ENCODE data around the gene GALNT17. TPM values are rescaled to one million over a fixed set of nuclear protein-coding genes. Genes with fewer than 3 reads are reported as not detected.

Gene GALNT17
- total RNA-seq, 1 donor from 2014 or later = not detected

GRCh38 chr7:71497256-71497946, 365.5 kb downstream of the GALNT17 start:
- TF ChIP-seq CTCF (IDR thresholded peaks at IDR 0.05; ENCODE audit: insufficient read depth, low read length, severe bottlenecking) = no peak
- Histone ChIP-seq H3K4me3 (ENCODE audit: low read depth, low read length) (no peak overlapping the region), H3K27me3 (ENCODE audit: control insufficient read depth, insufficient read depth, low read length) (no peaks in the 10 kb centered on the region), H3K36me3 (ENCODE audit: control insufficient read depth, insufficient read depth, low read length) (no peaks in the 10 kb centered on the region)
- no peak for FAIRE-seq
- DNase-seq (ENCODE audit: low read depth) = no peak

DNA sequence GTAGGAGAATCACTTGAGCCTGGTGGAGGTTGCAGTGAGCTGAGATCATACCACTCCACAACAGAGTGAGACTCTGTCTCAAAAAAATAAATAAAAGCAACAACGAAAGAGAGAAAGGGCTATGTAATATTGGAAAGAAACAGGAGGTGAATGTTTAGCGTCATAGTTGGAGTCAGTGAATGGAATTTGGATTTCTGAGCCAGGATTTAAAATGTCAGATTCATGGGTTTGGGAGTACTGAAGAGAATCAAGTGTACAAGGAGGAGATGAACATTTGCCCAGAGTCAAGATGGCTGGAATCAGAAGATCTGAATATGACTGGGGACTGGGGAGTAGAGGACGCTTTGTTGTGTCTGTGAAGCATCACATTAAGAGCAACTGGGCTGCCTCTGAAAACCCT, 366.4 kb downstream of the GALNT17 start:
- Histone ChIP-seq H3K4me3 (ENCODE audit: low read depth, low read length) (no peak overlapping the region), H3K27me3 (ENCODE audit: control insufficient read depth, insufficient read depth, low read length) (no peaks in the 10 kb centered on the region), H3K36me3 (ENCODE audit: control insufficient read depth, insufficient read depth, low read length) (no peaks in the 10 kb centered on the region)
- FAIRE-seq (no peak), DNase-seq (ENCODE audit: low read depth) (no peak)
- TF ChIP-seq CTCF (IDR thresholded peaks at IDR 0.05; ENCODE audit: insufficient read depth, low read length, severe bottlenecking) = no peak

DNA sequence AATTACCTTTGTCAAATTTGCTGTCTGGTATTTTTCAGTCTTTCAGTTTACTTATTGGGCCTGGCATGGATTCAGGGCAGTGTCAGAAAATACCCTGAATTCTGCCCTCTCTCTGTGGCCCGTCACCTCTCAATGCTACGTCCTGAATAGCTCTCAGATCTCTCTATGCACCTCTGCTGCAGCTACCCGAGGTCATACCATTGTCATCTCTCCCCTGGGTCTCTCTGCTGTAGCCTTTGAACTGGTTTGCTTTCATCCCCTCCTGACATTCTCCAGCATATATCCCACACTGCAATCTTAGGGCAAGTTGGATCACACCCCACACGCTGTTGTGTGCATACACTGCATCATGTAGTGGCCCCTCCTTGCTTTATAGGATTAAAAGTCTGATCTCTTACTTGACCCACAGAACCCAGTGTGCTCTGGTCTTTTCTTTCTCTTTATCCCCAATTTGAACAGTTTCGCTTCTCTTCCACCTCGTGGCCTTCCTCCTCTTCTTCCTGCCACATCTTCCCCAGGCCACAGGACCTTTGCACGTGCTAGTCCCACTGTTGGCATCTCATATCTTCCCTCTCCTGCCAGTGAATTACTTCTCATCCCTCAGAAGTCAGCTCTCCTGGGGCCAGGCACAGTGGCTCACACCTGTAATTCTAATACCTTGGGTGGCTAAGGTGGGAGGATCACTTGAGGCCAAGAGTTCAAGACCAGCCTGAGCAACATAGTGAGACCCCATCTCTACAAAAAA, 372.9 kb downstream of the GALNT17 start:
- FAIRE-seq (no peak), DNase-seq (ENCODE audit: low read depth) (no peak)
- Histone ChIP-seq H3K27me3 (ENCODE audit: control insufficient read depth, insufficient read depth, low read length) (no peaks in the 10 kb centered on the region), H3K4me3 (ENCODE audit: low read depth, low read length) (no peak overlapping the region), H3K36me3 (ENCODE audit: control insufficient read depth, insufficient read depth, low read length) (no peaks in the 10 kb centered on the region)
- TF ChIP-seq CTCF (IDR thresholded peaks at IDR 0.05; ENCODE audit: insufficient read depth, low read length, severe bottlenecking) = no peak

DNA sequence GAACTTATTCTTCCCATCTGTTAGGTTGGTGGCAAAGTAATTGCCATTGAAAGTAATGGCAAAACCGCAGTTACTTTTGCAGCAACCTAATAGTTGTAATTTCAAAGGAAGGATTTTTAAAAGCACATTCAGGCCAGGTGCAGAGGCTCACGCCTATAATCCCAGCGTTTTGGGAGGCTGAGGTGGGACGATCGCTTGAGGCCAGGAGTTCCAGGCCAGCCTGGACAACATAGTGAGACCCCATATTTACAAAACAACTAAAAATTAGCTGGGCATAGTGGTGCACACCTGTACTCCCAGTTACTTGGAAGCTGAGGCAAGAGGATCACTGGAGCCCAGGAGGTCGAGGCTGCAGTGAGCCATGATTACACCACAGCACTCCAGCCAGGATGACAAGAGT, 374.9 kb downstream of the GALNT17 start:
- no peaks in the 10 kb centered on the region for H3K27me3 ChIP-seq (ENCODE audit: control insufficient read depth, insufficient read depth, low read length)
- TF ChIP-seq CTCF (IDR thresholded peaks at IDR 0.05; ENCODE audit: insufficient read depth, low read length, severe bottlenecking) = no peak
- no peak for DNase-seq (ENCODE audit: low read depth)
- H3K36me3 ChIP-seq (ENCODE audit: control insufficient read depth, insufficient read depth, low read length) = no peaks in the 10 kb centered on the region
- FAIRE-seq = no peak
- no peak overlapping the region for H3K4me3 ChIP-seq (ENCODE audit: low read depth, low read length)

DNA sequence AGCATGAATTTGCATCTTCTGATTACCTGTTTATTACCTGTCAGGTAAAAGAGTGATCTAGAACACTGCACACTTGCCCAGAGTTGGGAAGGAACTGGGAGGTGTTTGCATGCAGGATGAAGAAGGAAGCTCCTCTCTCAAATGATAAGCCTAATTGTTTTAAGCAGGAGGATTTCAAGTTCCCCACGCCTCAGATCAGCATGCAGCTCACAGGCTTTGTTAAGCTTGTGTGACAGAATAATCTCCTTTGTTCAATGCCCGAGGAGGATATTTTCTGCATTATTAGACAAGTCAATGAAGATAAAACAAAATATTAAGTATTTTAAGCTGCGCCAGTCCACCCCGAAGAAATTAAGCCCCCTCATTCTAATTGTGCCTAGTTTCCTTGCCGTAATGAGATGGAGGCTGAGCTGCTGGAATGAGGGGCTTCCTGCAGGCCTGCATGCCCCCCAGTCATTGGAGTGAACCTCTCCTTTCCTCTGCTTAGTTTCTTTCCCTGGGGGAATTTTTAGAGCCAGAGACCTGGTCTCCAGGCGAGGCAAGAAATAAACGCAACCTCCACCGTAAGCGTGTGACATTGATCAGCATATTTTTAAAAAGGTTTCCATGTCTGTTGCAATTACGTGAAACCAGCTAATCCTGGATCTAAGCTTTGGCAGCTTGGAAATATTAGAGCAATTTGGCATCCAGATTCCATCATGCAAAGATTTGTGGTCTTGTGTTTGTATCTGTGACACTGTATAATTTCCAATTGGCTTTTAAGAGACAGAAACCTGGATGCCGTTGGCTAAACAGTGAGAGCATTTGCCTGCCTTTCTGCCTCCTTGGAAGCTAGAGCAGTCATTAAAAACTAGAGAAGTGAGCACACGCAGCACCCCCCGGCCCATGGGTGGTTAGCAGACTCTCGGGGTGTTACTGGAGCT, 376.0 kb downstream of the GALNT17 start:
- Histone ChIP-seq H3K36me3 (ENCODE audit: control insufficient read depth, insufficient read depth, low read length) (no peaks in the 10 kb centered on the region), H3K27me3 (ENCODE audit: control insufficient read depth, insufficient read depth, low read length) (no peaks in the 10 kb centered on the region), H3K4me3 (ENCODE audit: low read depth, low read length) (no peak overlapping the region)
- no peak for TF ChIP-seq CTCF (IDR thresholded peaks at IDR 0.05; ENCODE audit: insufficient read depth, low read length, severe bottlenecking)
- DNase-seq (ENCODE audit: low read depth) (no peak), FAIRE-seq (no peak)

All from bronchial epithelial cell (primary cell).